Measurements from ENCODE around the gene RPL37A.

DNA sequence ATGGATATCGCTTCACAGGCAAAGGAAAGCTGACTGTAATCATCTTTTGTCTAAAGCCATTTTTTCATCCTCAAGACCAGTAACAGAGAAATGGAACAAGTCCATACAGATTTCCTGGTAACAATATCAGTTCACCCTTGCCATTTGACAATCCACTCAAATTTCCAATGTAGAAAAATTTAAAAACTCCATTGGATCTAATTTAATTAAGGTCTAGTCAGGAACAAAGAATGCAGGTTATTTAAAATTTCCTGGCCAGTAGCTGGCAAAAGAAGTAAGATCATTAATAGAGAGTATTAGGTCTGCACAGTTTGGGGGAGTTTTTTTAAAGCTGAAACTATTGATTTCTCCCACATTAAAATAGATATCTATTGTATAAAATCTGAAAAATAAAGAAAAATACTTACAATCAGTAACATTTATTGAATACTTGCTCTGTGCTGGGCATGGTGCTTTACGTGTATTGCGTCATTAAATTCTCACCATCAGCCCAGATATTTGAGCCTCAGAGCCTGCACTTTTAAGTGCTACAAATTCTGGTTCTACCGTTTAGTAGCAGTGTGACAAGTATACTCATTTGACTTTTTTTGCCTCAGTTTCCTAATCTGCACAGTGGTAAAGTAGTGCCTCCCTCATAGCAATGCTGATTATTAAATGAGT is 44.6 kb upstream of the RPL37A start:
- TF ChIP-seq, protein P1, sequence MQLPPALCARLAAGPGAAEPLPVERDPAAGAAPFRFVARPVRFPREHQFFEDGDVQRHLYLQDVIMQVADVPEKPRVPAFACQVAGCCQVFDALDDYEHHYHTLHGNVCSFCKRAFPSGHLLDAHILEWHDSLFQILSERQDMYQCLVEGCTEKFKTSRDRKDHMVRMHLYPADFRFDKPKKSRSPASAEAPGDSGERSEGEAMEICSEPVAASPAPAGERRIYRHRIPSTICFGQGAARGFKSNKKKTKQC (CRISPR knock-in tag; IDR thresholded peaks at IDR 0.05), result no peak
- TF ChIP-seq NEUROD1 (IDR thresholded peaks at IDR 0.05; ENCODE audit: borderline replicate concordance, low read depth, low read length, partially characterized antibody), result no peak
